GM19438 (cell line): Measurements from ENCODE around the gene SEMA7A.

Source experiments
- ATAC-seq: cut with Tn5 transposase; IDR thresholded peaks from one replicate; pipeline ENCODE4 v1.9.1; 2021; ENCODE audit warnings: low read depth; ENCODE audit not compliant: unreplicated experiment

The SEMA7A gene

DNA sequence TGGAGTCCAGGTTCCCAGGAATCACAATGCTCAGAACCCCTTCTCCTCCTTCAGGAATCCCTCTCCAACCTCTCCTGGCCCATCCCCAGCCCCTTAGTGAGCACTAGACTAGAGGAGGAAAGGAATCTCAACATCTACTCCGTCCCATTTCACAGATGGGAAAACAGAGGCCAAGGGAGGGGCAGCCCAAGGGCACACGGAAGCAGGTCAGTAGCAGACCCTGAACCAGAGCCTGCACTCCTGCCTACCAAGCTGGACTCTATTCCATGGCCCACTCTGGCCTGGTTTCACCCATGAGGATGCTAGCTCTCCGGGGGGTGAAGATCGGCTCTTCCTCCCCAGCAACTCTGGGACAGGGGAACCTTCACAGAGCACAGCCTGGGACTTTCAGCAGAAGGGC is 14.3 kb downstream of the SEMA7A start:
- ATAC-seq, result no peak

DNA sequence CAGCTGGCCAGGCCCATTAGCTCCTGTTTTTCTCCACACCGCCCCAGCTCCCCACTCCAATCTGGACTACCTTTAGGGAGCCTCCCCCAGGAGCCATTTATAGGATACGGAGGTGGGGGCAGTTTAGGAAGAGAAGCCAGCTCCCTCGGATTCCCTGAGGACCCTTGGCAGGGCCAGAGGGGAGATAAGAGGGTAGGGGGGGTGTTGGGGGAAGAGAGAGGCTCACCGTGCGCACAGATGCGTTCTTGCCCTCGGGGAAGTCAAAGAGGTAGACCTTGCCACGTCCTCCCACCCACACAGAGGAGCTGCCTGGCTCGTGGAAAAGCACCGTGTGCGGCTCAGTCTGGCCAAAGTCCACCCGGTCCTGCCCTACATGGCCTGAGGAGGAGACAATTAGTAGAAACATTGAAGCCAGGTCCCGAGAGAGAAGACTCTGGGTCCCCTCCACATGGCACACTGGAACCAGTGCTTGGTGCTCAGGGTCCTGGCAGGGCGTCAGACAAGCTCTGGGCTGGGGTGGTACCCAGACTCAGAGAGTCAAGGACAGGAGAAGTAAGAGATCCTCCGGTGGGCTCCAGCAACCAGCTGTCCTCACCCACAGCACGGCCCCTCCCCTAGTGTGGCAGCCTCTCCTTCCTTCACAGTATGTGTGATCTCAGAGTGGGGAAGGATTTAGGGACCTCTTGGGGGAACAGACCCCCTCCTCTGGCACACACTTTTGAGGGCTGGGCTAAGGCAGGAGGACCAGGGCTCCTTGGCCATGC is 15.0 kb downstream of the SEMA7A start:
- no peak for ATAC-seq

DNA sequence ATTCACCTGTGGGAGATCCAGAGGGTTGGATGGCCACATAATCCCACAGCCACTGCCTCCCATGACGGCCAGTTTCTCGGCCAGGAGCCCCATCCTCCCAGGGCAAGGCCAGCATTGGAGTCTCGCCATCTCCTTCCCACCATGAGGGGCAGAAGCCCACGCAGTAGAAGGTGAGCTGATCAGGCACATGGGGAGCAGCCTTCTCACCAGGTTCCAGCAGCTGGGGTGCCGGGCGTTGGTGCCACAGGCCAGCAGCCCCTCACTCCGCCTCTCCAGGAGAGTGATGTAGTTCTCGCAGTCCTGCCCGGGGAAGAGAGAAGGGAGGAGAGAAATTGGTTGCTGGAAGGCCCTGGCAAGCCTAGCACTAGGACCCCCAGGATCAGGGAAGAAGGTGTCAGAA is 16.1 kb downstream of the SEMA7A start:
- ATAC-seq, result no peak

DNA sequence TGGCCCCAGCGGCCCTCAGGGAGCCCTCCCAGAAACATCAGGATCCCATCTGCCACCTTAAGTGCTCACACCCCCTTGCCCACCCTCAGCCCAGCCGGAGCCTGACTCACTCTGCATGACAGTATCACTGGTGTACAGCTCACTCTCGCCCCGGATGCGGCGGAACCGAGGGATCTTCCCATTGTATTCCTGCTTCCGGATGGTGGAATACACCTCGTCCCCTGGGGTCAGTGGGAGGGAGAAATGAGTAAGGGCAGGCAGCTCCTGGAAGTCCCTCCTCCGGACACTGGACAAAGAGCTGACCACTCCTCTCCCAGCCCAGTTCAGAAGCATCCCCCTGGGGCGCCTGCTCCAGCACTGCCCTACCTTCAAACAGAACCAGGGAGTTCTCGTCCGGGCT is 16.5 kb downstream of the SEMA7A start:
- ATAC-seq, result no peak

DNA sequence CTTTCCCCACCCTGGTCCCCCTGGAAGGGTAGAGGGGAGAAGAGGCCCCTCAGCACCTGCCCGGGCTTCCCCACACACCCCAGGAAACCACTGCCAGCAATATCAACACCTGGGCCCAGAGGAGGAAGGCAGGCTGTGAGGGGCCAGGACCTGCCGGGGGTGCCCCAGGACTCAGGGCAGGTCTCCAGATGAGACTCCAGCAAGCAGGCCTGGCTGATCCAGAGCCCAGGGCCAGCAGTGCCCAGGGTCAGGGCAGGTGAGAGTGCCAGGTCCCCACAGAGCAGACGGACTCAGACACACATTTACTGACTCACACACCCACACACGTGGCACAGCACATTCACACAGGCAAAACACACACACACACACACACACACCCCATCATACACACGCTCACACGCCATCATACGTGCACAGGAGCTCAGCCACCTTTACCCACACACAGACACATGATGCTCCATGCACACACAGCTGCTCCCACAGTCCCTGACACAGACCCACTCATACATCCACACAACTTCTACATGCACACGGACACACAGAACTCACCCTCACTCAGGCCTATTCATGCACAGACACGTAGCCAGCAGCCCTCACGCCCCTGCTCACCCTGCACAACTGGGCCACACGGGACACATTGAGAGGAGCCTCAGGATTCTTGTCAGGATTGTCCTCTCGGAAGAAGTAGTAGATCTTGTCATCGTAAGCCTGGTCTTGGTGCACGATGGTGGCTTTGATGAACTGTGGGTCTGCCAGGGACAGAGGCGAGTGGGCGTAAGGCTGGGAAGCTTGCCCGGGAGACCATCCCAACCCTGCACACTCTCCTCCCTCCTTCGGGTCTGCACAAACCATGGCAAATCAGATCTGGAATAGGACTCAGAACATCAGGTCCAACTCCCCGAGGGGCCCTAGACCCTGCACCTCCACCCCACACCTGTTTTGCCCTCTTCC is 17.5 kb downstream of the SEMA7A start:
- no peak for ATAC-seq

DNA sequence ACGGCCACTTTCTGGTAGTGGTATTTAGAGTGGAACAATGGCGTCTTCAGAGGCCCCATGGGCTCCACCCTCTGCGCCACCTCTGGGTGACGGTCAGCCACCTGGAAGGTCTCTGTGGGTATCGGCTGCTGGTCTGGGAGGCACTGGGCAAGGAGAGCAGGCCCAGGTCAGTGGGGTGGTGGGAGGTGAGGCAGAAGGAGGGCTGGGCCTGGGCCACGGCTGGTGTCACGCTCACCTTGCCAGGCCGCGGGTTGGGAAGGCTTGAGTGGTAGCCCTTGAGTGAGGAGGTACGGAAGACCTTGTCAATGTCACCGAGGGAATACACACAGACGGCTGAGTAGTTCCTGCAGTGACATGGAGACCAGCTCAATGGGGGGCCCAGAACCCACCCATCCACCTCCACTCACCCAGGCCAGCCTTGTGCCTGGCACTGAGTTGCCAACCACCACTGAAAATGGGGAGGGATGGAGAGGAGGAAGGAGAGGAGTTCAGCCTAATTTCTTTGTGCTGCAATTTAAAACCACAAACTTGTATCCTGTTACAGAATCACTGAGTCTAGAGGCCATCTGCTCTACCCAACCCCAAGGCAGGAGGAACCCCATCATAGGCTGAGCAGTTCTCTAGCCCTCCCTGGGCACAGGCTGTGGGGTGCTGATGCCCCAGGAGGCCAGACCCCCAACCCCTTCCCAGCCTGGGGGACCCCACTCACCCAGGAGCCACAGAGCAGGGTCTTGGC is 19.0 kb downstream of the SEMA7A start:
- ATAC-seq, result no peak

DNA sequence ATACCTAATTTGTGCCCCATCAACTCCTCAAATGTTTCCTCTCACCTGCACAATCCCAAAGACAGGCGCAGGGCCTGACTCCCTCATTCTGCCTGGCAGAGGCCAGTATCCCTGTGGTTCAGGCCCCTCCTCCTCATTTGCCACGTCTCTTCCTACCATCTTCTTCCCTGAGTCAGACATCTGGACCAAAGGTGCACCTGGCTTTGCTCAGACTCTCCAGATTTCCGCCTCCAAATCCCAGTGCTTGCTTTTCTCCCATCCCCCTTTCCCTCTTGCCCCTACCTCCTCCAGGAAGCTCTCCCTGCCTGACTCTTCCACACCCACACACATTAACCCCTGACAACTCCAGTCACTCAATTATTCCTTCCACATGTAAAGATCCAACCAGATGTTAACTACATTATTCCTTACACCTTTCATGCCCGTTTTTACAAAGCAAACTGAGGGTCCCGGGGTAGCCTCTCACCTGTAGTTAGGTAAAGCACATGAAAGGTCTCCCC is 19.6 kb downstream of the SEMA7A start:
- ATAC-seq, result no peak

DNA sequence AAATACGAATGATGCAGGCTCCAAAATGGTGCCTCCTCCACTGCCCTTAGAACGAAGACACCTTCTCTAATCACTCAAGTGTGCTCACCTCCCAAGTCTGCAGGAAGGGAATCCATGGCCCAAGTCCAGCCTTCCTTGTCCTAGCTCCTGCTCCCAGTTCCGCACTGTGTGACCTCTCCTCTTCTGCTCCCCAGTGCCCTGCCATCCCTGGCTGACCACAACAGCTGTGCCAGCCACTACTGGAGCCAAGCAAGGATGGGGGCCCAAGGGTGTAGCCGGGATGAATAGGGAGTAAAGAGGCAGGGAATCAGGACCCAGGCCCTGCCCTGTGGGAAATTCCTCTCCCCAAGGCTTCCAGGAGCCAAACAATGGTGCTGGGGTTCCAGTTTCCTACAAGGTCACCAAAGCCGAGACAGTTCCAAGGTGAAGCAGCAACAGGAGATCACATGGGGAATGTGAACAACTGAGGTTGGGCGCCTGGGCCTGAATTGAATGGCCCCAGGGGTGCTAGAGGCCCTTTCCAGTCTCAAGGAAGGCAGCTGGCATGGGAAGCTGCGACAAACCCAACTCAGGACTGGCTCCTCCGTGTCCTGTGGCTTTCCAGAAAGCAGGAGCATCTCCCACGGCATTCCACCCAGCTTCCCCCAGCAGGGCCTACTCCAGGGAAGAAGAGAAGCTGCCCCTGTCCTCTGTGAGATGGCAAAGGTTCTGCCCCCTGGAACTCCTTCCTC is 20.2 kb downstream of the SEMA7A start:
- ATAC-seq, result no peak

DNA sequence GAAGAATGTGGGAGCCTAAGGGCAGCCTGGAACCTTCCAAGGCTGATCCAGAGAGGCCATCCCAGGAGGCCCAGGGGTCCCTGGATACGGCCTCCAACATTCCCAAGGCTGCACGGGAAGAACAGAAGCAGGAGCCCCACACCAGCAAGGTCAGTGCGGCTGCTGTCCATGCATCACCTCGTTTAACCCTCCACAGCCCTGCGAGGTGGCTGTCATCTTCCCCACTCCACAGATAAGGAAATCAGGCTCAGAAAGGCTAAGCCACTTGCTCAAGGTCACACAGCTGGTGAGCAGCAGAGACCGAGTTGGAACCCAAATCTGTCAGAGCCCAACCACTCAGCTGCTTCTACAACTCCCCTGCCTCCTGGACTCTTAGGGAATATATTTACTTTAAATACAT is 21.6 kb downstream of the SEMA7A start:
- no peak for ATAC-seq

DNA sequence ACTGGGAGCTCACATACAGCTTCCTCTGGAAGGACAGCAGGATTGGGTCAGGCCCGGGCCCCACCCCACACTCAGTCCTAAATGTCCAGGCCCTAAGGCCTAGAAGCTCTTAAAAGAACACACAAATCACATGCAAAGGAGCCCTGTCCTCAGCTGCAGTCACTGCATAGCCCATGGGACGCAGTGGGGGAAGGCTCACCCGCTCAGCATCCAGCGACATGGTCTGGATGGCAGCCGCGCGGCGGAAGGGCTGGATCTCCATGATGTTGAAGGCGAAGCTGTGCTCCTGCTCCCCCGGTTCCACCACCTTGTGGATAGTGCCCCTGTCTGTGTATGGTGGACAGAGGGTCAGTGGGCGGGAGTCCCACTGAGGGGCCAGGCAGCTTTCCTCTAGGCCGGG is 22.1 kb downstream of the SEMA7A start:
- ATAC-seq, result no peak

DNA sequence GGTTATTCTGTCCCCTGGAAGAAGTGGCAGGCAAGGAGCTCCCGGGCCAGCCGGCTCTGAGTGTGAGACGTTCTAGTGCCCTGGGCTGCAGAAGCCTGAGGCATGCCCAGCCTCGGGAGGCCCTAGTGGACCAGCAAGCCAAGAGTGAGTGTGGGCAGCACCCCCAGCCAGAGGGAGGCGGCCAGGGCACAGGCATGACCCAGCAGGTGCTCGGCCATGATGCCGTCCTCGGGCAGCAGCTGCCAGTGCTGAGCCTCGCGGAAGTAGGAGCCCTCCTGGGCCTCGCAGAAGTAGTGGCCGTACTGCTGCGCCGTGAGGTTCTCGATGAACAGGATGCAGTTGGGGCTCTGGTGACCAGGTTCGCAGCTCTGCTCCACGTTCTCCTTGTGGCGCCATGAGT is 23.3 kb downstream of the SEMA7A start:
- no peak for ATAC-seq

DNA sequence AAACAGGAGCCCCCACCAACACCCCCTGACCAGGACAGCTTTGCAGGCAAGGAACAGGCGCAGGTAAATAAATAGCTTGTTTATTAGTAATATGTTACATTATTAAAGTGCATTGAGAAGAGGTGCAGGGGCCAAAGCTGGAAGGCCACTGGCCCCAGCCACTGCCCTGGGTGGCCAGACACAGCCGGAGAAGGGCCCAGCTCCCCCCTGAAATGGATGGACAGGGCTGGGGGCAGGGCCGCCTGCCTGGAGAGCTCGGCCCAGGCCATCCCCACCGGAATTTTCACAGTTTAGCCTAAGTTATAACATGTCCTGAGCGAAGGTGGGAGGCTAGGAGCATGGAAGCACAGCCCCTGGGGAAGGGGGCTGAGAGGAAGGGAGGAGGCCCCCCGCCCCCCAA is 24.5 kb downstream of the SEMA7A start:
- no peak for ATAC-seq

DNA sequence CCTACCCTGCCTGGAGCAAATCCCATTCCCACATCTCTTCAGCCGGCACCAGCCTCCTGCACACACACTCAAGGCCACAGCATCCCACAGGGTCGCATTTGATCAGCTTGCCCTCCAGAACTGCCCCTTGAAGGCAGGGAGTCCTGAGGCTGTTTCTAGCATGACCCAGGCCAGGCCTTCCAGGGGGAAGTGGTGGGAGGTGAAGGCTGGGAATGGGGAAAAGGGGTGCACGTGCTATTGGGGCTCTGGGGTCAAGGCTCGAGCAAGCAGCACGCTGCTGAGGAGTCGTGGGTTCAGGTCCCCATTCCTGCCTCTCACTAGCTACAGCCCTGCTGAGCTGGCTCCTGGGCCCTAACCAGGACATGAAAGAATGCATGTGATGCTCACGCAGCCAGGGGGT is 24.9 kb downstream of the SEMA7A start:
- ATAC-seq, result no peak

DNA sequence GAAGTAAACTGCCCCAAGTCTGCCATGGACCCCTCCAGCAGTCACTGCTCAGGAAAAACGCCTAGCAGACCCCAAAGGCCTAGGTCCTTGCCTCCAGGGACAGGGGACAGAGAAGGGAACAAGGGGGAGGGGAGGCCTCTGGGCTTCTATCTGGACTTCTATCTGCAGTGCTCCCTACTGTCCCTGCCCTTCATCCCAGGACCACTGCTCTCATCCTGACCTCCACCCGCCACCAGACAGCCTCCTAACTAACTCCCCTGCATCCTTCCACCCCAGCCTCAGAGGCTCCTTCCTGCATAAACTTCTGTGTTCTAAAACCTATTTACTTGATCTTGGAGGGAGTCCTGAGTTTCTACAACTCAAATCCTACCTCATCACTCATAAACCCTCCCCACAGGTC is 25.4 kb downstream of the SEMA7A start:
- no peak for ATAC-seq

DNA sequence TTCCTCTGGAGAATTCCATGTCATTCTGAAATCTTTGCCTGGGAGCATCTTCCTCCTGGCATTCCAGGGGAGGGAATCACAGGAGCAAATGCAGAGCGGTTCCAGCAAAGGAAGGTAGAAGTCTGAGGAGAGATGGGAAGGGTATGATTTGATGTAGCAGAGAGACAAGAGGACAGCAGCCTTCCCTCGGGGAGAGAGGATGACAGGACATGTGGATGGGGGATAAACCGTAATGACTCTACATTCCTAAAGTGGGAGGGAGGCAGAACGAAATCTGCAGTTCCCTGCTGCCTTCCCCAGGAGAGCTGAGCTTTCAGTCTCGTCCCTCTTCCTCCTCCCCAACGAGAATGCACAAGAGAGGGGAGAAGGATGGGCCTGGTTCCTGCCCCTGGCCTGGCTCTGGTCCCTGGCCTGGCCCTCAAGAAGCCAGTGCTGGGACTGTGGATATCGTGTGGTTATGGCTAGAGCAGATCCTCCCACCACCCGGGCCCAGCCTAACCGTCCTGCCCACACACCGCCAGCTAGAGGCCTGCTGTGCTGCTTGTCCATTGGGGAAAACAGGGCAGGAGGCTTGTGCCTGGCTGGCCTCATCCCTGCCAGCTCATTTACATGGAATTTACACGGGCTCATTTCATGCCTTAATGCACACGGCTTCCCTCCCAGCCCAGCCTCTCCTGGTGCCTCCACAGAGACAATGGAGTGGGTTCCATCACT is 26.6 kb downstream of the SEMA7A start:
- no peak for ATAC-seq

DNA sequence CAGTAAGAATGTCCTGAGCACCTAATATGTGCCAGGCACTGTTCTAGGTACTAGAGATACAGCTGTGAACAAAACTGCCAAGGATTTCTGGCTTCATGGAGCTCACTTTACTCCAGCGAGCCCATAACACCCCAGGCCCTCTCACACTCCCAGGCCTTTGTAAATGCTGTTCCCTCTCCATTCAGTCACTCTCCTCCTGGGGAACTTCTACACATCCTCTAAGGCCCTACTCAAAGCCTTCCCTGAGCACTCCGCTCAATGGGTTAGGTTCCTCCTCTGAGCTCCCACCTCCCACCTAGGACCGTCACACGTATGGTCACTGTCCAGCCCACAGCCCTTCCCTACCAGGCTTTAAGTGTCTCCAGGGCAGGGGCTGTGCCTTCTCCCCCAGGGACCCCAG is 27.2 kb downstream of the SEMA7A start:
- no peak for ATAC-seq

DNA sequence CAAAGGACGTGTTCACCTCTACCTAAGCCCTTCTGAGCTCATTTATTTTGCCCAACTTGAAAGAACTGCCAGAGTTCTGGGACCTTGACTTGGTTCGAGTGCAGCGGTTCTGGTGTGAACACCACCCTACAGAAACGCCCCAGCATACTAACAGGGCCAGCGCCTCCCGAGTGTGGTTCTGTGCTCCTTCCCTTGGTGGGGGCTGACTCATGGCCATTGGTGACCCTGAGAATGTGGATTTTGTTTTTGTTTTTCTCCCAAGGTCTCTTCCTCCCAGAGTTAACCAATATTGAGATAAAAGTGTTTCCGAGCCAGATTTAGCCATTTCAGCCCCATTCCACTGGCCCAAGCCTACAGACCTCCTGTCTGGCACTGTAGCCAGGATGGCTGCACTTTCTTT is 27.9 kb downstream of the SEMA7A start:
- no peak for ATAC-seq

DNA sequence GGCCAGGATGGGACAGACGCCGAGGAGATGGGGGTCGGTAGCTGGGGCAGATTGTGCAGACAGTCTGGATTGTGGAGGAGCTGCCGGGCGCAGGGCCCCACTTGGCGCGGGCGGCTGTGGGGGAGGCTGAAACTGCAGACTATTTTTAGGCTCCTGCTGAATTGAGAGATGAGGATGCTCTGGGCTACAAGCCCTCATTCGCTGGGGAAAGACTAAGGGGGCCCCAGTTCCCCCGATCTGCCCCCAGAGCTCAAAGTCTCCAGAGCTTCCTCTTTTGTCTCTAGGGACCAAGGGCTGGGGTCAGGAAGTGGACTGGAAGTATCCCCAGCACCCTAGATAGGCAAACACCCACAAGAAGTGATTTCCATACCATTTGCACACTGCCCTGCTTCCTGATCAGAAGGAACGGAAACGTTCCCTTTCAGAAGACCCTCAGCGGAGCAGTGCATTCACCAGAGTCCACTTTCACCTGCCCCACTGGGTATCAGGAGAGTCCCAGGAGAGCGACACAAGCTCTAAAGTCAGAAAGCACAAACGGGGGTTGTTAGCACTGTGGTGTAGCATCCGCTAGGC is 29.7 kb downstream of the SEMA7A start:
- ATAC-seq, result peak; percentile 30

DNA sequence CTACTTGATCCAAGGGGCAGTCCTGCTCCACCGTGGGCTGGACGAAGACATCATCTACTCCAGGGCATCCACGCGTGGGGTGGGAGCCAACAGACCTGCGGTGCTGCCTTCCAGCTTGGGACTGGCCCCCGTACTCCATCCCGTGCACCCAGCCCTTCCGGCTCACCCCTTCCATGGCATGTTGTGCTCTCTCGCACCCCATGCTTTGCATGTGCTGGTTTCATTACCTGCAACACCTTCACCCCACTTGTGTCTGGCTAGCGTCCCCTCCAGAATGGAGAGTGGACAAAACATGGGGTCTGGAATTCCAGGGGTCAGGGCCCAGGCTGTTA is 30.2 kb downstream of the SEMA7A start:
- peak; percentile 15 for ATAC-seq
